Ishikawa (cell line): ENCODE data around the gene RBM19.

Experiments
- CEBPB ChIP-seq: IDR thresholded peaks from 2 replicates; pipeline ENCODE4 v1.6.1; 2012
- EGR1 ChIP-seq: IDR thresholded peaks from 2 replicates; pipeline ENCODE4 v1.6.1; 2012
- EP300 ChIP-seq: IDR thresholded peaks from 2 replicates; pipeline ENCODE4 v1.6.1; 2012; ENCODE audit warnings: borderline replicate concordance
- FOXM1 ChIP-seq: IDR thresholded peaks from 2 replicates; pipeline ENCODE4 v1.6.1; 2012; ENCODE audit warnings: low read depth, borderline replicate concordance
- NFIC ChIP-seq: IDR thresholded peaks from 2 replicates; pipeline ENCODE4 v1.6.1; 2012
- RAD21 ChIP-seq: IDR thresholded peaks from 2 replicates; pipeline ENCODE4 v1.6.1; 2012; ENCODE audit warnings: low read depth
- REST ChIP-seq: IDR thresholded peaks from 2 replicates; pipeline ENCODE4 v1.6.1; 2012; ENCODE audit warnings: low read depth, mild to moderate bottlenecking
- TAF1 ChIP-seq: IDR thresholded peaks from 2 replicates; pipeline ENCODE4 v1.6.1; 2012; ENCODE audit warnings: low read depth, mild to moderate bottlenecking
- USF1 ChIP-seq: IDR thresholded peaks from 2 replicates; pipeline ENCODE4 v1.6.1; 2012

GRCh38 chr12:113898466-113898865 is 67.7 kb downstream of the RBM19 start:
- TF ChIP-seq NFIC = no peak
- TF ChIP-seq RAD21 = no peak
- no peak for TF ChIP-seq EP300
- TF ChIP-seq REST = no peak
- no peak for TF ChIP-seq FOXM1
- no peak for TF ChIP-seq CEBPB
- no peak for TF ChIP-seq USF1
- no peak for TF ChIP-seq TAF1
- TF ChIP-seq EGR1 = no peak
